GM19351 (cell line): ENCODE results near the gene KCTD15.

Experiments used
- ATAC-seq: cut with Tn5 transposase; IDR thresholded peaks from one replicate; pipeline ENCODE4 v1.9.1; 2021; ENCODE audit warnings: mild to moderate bottlenecking, moderate library complexity; ENCODE audit not compliant: unreplicated experiment

Gene KCTD15

DNA sequence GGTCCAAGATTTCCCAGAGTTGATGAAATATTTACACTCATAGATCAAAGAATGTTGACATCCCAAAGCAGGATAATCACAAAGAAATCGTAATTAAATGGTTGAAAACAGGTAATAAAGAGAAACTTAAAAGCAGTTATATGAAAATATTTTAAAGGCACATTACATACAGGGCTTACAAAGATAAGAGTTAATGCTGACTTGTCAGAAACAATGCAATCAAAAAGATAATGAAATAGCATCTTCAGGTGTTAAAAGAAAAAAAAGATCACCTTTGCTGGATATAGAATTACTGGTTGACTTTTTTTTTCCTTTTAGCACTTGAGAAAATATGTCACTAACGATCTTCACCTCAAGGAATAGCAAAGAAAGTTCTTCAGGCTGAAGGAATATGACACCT lies 48.8 kb downstream of the KCTD15 start:
- ATAC-seq: no peak

DNA sequence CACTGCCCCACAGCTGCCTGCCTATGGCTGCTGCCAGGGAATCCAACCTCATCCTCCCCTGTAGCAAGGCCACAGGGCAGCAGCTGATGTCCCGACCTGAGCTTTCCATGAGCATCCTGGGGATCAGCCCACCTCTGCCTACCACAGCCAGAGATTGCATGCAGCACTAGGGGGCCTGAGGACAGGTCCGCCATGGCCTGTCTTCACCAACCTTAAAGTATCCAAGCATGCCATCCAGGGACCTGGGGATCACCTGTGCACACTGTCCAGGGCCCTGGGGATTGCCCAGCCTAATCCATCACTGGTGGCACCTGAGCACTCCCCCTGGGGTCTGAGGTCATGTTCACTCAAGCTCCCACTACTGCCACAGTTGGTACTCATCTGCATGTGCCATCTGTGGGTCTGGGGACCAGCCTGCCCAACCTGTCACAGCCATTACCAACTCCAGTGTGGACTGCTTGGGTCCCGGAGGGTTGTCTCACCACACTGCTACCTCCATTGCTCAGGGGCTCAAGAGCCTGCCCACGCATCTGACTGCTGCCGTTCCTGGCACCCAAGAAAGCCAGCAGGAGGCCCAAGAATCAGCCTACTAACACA lies 53.0 kb downstream of the KCTD15 start:
- no peak for ATAC-seq

DNA sequence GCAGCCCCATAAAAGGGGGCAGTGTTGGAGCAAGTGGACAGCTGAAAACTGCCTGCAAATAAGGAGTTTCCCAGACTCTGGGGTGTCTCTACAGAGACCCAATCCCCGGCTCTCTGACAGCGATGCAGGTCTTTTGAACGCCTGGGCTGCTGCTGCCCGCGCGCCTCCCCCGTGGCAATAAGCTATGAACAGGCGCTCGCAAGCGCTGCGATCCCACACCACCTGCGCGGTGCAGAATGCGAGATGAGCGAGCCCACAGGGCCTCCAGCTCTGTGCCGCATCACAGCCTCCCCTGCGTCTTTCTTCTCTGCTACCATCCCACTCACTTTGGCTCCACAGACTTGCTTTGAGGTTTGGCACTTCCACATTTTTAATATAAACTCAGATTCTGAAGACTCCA lies 62.3 kb downstream of the KCTD15 start:
- no peak for ATAC-seq

DNA sequence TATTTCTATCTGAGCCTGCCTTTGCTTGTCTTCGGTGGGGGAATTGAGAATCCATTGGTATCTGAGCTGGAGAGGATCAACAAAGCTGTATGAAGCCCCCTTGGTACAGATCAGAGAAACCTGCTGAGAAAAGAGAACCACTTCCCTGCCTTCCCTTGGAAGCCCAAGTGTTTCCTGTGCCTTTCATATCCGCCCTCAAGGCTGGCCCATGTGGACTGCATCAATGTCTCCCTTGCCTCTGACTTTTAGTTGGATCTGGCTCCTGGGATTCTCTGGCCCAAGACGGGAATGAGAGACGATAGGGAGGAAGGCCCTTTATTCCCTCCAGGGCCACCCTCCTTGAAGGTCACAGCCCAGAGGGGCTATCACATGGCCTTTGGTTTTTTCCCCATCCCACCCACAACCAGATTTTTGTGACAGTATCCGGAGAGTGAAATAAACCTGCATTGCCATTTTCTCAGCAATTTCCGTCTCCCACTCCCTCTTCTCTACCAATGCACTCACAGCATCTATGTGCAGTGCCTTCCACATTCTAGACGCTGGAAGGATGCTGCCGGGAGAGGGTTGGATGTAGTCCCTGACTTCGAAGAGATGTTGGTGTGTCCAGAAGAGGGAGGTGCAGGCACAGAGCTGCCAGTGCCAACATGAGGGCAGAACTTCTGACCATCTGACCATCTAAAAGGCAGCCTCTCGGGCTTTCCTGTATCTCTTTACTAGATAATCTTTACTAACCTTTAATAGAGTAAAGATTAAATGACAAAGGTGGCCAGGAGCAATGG lies 63.8 kb downstream of the KCTD15 start:
- ATAC-seq: no peak

DNA sequence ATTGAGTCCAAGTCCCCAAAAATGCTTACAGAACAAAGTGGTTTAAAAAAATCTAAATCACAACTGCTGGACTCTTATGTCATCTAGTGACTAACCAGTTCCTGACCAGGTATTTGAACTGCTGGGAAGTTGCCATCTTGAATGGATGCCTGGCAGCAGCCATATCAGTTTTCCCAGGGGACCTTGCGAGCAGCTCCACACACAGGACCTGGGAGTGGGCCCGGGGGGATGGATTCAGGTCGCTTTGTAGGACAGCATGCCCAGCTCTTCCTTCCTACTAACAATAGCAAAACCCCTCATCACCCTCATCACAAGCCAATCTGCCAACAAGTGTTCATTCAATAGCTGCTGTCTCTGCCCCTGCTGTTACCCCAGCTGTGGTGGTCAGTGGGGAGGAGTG lies 65.3 kb downstream of the KCTD15 start:
- no peak for ATAC-seq

DNA sequence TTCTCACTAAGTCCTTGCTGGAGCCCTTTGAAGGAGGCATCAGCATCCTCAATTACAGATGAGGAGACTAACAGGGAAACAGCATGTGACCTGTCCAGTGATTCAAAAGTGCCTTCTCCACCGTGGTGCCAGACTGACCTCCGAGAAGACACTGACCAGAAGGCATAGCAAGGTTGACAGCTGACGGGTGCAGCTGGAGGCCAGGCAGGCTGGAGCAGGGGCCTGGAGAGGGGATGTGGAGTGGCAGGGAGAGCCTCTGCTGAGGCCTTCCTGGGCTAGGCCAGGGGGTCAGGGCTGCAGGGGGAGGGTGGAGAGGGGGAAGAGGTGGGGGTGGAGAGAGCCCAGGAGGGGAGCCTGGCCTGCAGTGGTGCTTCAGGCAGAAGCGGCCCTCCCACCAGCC lies 66.3 kb downstream of the KCTD15 start:
- ATAC-seq: no peak

DNA sequence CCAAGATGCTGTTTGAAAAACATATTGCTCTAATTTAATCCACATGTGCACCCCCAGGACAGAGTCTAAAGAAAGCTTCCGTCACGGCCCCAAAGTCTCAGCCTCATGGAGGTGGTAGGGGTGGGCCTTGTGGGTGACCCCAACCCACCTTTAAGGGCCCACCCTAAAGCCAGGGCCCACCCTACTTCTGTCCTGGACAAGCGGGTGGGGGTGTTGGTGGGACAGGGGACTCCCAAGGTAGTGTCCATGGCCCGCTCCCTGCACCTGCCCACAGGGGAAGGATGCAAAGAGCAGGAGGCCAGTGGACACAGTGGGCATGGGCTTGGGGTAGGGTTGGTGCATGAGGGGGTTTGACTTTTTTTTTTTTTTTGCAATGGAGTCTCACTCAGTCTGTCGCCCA lies 66.8 kb downstream of the KCTD15 start:
- ATAC-seq: no peak

DNA sequence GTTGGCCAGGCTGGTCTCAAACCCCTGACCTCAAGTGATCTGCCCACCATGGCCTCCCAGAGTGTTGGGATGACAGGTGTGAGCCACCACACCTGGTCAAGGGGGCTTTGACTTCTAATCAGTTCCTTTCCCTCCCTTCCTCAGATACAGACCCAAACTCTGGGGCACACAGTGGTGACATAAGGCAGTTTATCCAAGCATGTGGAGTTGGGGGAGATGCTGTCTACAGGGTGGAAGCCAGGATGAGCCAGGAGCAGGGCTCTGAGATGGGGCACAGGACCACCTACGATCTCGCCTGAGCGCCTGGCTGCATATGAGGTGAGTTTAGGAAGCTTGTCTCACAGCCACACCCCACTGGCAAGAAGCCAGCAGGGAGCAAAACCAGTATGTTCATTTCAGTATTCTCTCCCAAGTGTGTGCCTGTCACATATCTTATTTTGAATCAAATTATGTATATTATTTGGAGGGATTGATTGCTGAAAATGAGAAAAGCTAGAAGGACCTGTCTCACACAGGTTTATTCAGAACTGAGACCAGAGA lies 67.7 kb downstream of the KCTD15 start:
- no peak for ATAC-seq

DNA sequence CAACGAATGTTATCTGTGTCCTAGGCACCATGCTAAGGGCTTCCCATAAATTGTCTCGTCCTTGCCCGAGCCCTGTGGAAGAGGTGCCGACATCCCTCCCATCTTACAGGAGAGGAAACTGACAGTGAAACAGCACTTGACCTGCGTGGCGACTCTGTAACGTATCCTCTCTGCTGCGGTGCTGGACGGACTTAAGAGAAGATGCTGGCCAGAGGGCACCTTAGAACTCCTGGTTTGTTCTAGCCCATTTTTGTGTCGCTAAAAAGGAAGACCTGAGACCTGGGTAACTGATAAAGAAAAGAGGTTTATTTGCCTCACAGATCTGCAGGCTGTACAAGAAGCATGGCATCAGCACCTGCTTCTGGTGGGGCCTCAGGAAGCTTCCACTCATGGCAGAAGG lies 68.6 kb downstream of the KCTD15 start:
- ATAC-seq: no peak
